Astrocyte (in vitro differentiated cells and primary cell): ENCODE data around the gene BCR.

Source experiments
- CTCF ChIP-seq: IDR thresholded peaks from 2 replicates; pipeline ENCODE4 v1.5.1; 2011; ENCODE audit warnings: low read depth, mild to moderate bottlenecking, inconsistent platforms, low read length, moderate library complexity; ENCODE audit not compliant: insufficient read depth
- EZH2 ChIP-seq: IDR thresholded peaks from 2 replicates; pipeline ENCODE4 v1.6.1; 2012; ENCODE audit warnings: mild to moderate bottlenecking, low read length, inconsistent platforms; ENCODE audit not compliant: insufficient read depth

- no peak for TF ChIP-seq CTCF
- no peak for TF ChIP-seq EZH2
Measured at GRCh38 chr22:23230348-23231068, 50.2 kb downstream of the BCR start.
